GM12891 (cell line): Measurements from ENCODE around the gene PCDH9.

Experiments used
- PAX5 ChIP-seq: IDR thresholded peaks from 2 replicates; pipeline ENCODE4 v1.6.1; 2011; ENCODE audit warnings: low read length, moderate library complexity, mild to moderate bottlenecking; ENCODE audit not compliant: insufficient read depth, severe bottlenecking
- POLR2A ChIP-seq: IDR thresholded peaks from 2 replicates; pipeline ENCODE4 v1.6.1; 2011; ENCODE audit warnings: low read depth, low read length, control low read depth
- POLR2AphosphoS5 ChIP-seq: IDR thresholded peaks from 2 replicates; pipeline ENCODE4 v1.6.1; 2011; ENCODE audit warnings: low read depth, low read length, control low read depth
- POU2F2 ChIP-seq: IDR thresholded peaks from 2 replicates; pipeline ENCODE4 v1.6.1; 2011; ENCODE audit warnings: low read depth, mild to moderate bottlenecking, control low read depth, low read length, moderate library complexity
- SPI1 ChIP-seq: IDR thresholded peaks from 2 replicates; pipeline ENCODE4 v1.6.1; 2011; ENCODE audit warnings: low read depth, low read length, control low read depth
- TAF1 ChIP-seq: IDR thresholded peaks from 2 replicates; pipeline ENCODE4 v1.6.1; 2011; ENCODE audit warnings: low read depth, low read length, control low read depth

DNA sequence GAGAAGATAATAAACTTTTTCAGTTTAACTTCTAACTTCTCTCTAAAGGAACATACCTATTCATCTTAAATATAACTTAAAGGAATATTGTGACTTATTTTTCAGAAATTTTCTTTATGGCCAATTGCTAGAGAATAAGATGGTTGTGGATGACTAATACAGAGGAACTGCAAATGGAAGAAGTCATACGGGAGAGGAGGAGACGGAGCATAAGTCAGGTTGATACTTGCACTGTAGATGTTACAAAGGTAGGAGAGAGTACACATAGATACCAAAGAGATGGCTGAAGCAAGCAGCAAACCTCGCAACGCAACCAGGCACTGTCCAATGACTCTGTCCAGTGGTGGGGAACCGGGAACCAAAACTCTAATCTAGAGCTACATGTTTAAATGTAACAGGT lies 963.4 kb downstream of the PCDH9 start:
- TF ChIP-seq POLR2A (no peak), POLR2AphosphoS5 (no peak), PAX5 (no peak), TAF1 (no peak), POU2F2 (no peak), SPI1 (no peak)
